HG03103 (cell line): ENCODE data around the gene SARS1.

Experiments
- ATAC-seq: cut with Tn5 transposase; IDR thresholded peaks from one replicate; pipeline ENCODE4 v1.9.1; 2021; ENCODE audit warnings: low read depth; ENCODE audit not compliant: unreplicated experiment

Gene SARS1

GRCh38 chr1:109259674-109260557 is 46.2 kb downstream of the SARS1 start:
- ATAC-seq: no peak

GRCh38 chr1:109261006-109261405 is 47.3 kb downstream of the SARS1 start:
- ATAC-seq: no peak

GRCh38 chr1:109261578-109261977 is 47.9 kb downstream of the SARS1 start:
- ATAC-seq: no peak

- ATAC-seq: no peak
These were observed 48.7 kb downstream of the SARS1 start for GRCh38 chr1:109262231-109263055.

GRCh38 chr1:109263234-109263596 is 49.5 kb downstream of the SARS1 start:
- ATAC-seq: no peak

GRCh38 chr1:109263597-109264378 is 50.1 kb downstream of the SARS1 start:
- ATAC-seq: no peak

GRCh38 chr1:109264379-109264755 is 50.6 kb downstream of the SARS1 start:
- ATAC-seq: no peak

GRCh38 chr1:109265016-109265415 is 51.3 kb downstream of the SARS1 start:
- no peak for ATAC-seq

GRCh38 chr1:109265741-109266330 is 52.1 kb downstream of the SARS1 start:
- ATAC-seq: no peak

GRCh38 chr1:109266965-109267364 is 53.2 kb downstream of the SARS1 start:
- ATAC-seq: no peak

- no peak for ATAC-seq
These were observed 54.1 kb downstream of the SARS1 start for GRCh38 chr1:109267743-109268300.

- no peak for ATAC-seq
These were observed 54.9 kb downstream of the SARS1 start for GRCh38 chr1:109268431-109269211.

- ATAC-seq: no peak
These were observed 55.7 kb downstream of the SARS1 start for GRCh38 chr1:109269212-109269980.

GRCh38 chr1:109269981-109270622 is 56.4 kb downstream of the SARS1 start:
- no peak for ATAC-seq

- ATAC-seq: no peak
These were observed 57.1 kb downstream of the SARS1 start for GRCh38 chr1:109270623-109271317.

GRCh38 chr1:109271458-109271857 is 57.7 kb downstream of the SARS1 start:
- ATAC-seq: no peak

GRCh38 chr1:109272021-109272799 is 58.5 kb downstream of the SARS1 start:
- no peak for ATAC-seq
